Umbilical cord (tissue), 1 donor: ENCODE results near the gene GBP6. TPM values are rescaled to one million over a fixed set of nuclear protein-coding genes. Genes with fewer than 3 reads are reported as not detected.

Source experiments
- total RNA-seq: library from RNA; depleted of rRNA; stranded (reverse); fragments of >200 nt; gene quantifications from one replicate; pipeline ENCODE4 v1.2.3, GENCODE V29; 2014; ENCODE audit warnings: low replicate concordance; ENCODE audit not compliant: insufficient read depth

GBP6 gene
- total RNA-seq, 1 donor from 2014 or later: 0.48 TPM

Other genes starting within 250 kb of the GBP6 start
- 106 TPM for gene GBP2, start 237.9 kb upstream of the GBP6 start, total RNA-seq
- gene GBP7, start 188.1 kb upstream of the GBP6 start, total RNA-seq: not detected
- 17.1 TPM for gene GBP4, start 165.1 kb upstream of the GBP6 start, total RNA-seq
- gene GBP5, start 91.2 kb upstream of the GBP6 start, total RNA-seq: 3.9 TPM
- 6.7 TPM for gene LRRC8B, start 160.8 kb downstream of the GBP6 start, total RNA-seq